Nephron (organoid): ENCODE measurements around the gene SEMA6D.
A peak's percentile ranks its signal among the peaks of the same experiment; 100 is the strongest.

ENCODE experiments used
- H3K27ac Mint-ChIP-seq, 3 experiments: 2 replicates each; pipeline ENCODE4 v1.8.0; 2020; ENCODE audit warnings: mixed read lengths in 3 of 3, mild to moderate bottlenecking in 2 of 3, moderate library complexity in 1 of 3
- H3K27me3 Mint-ChIP-seq: 2 replicates; pipeline ENCODE4 v1.8.0; 2021; ENCODE audit warnings: low read depth, mild to moderate bottlenecking, moderate library complexity, mixed read lengths
- H3K36me3 Mint-ChIP-seq: 2 replicates; pipeline ENCODE4 v1.8.0; 2020; ENCODE audit warnings: low read depth, mixed read lengths
- H3K4me1 Mint-ChIP-seq: 2 replicates; pipeline ENCODE4 v1.8.0; 2020; ENCODE audit warnings: mixed read lengths
- H3K4me3 Mint-ChIP-seq, 3 experiments: 2 replicates each; pipeline ENCODE4 v1.8.0; 2020; ENCODE audit warnings: mild to moderate bottlenecking in 3 of 3, mixed read lengths in 3 of 3, moderate library complexity in 2 of 3
- H3K9me3 Mint-ChIP-seq: 2 replicates; pipeline ENCODE4 v1.8.0; 2020; ENCODE audit warnings: mixed read lengths
- CTCF ChIP-seq, 3 experiments: fragments of 200-600 bp; sonication (generic); IDR thresholded peaks; one replicate each; pipeline ENCODE4 v1.5.0; 2021; ENCODE audit warnings: antibody characterized with exemption in 3 of 3; ENCODE audit not compliant: unreplicated experiment in 3 of 3

Gene SEMA6D

GRCh38 chr15:47711655-47712054 is 5.7 kb upstream of the SEMA6D start:
- Mint-ChIP-seq H3K4me1 (peaks cover 30% of the 10 kb centered on the region), H3K4me3 (no peak overlapping the region), H3K27ac (no peak overlapping the region), H3K27me3 (peaks cover 11% of the 10 kb centered on the region), H3K36me3 (no peaks in the 10 kb centered on the region), H3K9me3 (no peaks in the 10 kb centered on the region)
- TF ChIP-seq CTCF (IDR thresholded peaks at IDR 0.05; ENCODE audit: unreplicated experiment in 3 of 3), result peak; percentile 50 to 67 (median 52)

- peak overlapping the region; percentile 43 to 99 (median 97) for H3K27ac Mint-ChIP-seq
- no peak for TF ChIP-seq CTCF (IDR thresholded peaks at IDR 0.05; ENCODE audit: unreplicated experiment in 3 of 3)
- peaks cover 17% of the 10 kb centered on the region for H3K27me3 Mint-ChIP-seq
- H3K4me3 Mint-ChIP-seq, result peak overlapping the region in 2 of 3 experiments; percentile 18 to 63
- no peaks in the 10 kb centered on the region for H3K9me3 Mint-ChIP-seq
- no peaks in the 10 kb centered on the region for H3K36me3 Mint-ChIP-seq
- H3K4me1 Mint-ChIP-seq, result peaks cover 42% of the 10 kb centered on the region
Observed at GRCh38 chr15:47715402-47715801, 1.9 kb upstream of the SEMA6D start.

- peak overlapping the region; percentile 97 to 99 (median 99) for H3K27ac Mint-ChIP-seq
- H3K4me3 Mint-ChIP-seq, result peak overlapping the region; percentile 93 to 100 (median 99)
- no peaks in the 10 kb centered on the region for H3K9me3 Mint-ChIP-seq
- peaks cover 17% of the 10 kb centered on the region for H3K27me3 Mint-ChIP-seq
- peaks cover 44% of the 10 kb centered on the region for H3K4me1 Mint-ChIP-seq
- no peak for TF ChIP-seq CTCF (IDR thresholded peaks at IDR 0.05; ENCODE audit: unreplicated experiment in 3 of 3)
- H3K36me3 Mint-ChIP-seq, result no peaks in the 10 kb centered on the region
Observed at GRCh38 chr15:47715856-47716445, 1.4 kb upstream of the SEMA6D start.

- H3K36me3 Mint-ChIP-seq, result no peaks in the 10 kb centered on the region
- H3K4me1 Mint-ChIP-seq, result peaks cover 49% of the 10 kb centered on the region
- H3K27me3 Mint-ChIP-seq, result peaks cover 17% of the 10 kb centered on the region
- peak overlapping the region; percentile 93 to 100 (median 99) for H3K4me3 Mint-ChIP-seq
- peak overlapping the region; percentile 97 to 99 (median 99) for H3K27ac Mint-ChIP-seq
- TF ChIP-seq CTCF (IDR thresholded peaks at IDR 0.05; ENCODE audit: unreplicated experiment in 3 of 3), result no peak
- H3K9me3 Mint-ChIP-seq, result no peaks in the 10 kb centered on the region
Observed at GRCh38 chr15:47716516-47716915, 789 bp upstream of the SEMA6D start.

GRCh38 chr15:47718497-47719437 is 1.5 kb downstream of the SEMA6D start:
- TF ChIP-seq CTCF (IDR thresholded peaks at IDR 0.05; ENCODE audit: unreplicated experiment in 3 of 3), result no peak
- Mint-ChIP-seq H3K9me3 (no peaks in the 10 kb centered on the region), H3K36me3 (no peaks in the 10 kb centered on the region), H3K4me1 (peaks cover 59% of the 10 kb centered on the region), H3K4me3 (peak overlapping the region; percentile 89 to 99 (median 99)), H3K27ac (peak overlapping the region; percentile 97 to 98 (median 97)), H3K27me3 (peaks cover 17% of the 10 kb centered on the region)
